AG20443 (cell line): ENCODE data around the gene NHSL1.

Experiments
- DNase-seq: peaks from one replicate; pipeline ENCODE4 v3.0.0; 2012; ENCODE audit warnings: low spot score, mixed read lengths

The NHSL1 gene

GRCh38 chr6:138524526-138524925, 25.2 kb upstream of the NHSL1 start:
- no peak for DNase-seq

DNA sequence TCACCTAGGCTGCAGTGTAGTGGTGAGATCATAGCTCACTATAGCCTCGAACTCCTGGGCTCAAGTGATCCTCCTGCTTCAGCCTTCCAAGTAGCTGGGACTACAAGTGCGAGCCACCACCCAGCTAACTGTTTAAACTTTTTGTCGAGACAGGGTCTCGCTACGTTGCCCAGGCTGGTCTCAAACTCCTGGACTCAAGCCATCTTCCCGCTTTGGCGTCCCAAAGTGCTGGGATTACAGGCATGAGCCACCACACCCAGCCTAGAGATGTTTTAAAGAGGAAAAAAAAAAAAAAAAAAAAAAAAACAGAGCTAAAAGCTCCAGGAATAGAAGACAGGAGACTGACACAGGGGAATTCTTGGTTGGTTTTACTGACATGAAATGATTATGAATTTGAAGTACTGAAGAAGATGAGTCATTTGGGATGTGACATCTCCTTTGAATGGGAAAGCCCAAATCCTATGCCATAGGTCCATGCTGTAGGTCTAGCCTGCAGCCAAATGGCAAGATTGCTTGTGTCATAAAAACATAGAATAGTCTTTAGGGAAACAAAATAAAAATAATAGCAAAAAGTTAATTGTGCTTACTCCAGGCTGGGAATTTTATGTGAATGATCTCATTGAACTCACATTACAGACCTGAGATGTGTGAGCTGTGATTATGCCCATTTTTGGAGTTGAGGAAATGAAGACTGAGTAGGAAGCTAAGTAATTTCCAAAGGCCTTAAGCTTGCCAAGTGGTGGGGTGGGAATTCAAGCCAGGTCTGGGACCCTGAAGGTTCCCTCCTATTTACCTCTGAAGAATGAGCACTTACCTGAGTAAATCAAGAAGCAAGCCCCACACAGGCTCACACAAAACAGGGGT, 24.3 kb upstream of the NHSL1 start:
- DNase-seq: no peak

DNA sequence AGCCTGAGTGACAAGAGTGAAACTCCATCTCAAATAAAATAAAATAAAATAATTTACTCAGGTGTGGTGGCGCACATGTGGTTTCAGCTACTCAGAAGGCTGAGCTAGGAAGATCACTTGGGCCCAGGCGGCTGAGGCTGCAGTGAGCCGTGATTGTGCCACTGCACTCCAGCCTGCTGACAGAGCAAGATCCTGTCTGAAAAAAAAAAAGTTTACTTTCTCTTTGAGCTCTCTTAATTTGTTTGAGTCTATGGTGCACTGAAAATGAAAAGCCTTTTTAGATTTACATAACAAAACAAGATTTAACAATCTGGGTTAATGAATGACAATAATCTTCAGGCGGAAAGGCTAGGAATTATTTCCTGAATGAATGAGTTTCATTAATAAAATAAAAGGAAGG, 23.3 kb upstream of the NHSL1 start:
- no peak for DNase-seq

- no peak for DNase-seq
Observed at GRCh38 chr6:138521790-138522189, 22.5 kb upstream of the NHSL1 start.

DNA sequence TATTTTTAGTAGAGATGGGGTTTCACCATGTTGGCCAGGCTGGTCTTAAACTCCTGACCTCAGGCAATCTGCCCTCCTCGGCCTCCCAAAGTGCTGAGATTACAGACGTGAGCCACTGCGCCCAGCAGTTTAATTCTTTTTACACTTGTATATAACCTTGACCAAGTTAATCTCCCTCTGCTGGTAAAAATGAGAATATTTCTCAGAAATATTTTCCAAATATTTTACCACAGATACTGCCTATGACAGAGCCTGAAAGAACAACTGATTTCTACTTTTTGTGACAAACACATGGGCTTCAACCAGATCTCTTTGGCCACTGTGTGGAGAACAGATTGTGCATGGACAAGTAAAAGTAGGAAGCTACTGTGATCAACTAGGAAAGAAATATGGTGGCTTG, 21.2 kb upstream of the NHSL1 start:
- DNase-seq: peak; percentile 52

DNA sequence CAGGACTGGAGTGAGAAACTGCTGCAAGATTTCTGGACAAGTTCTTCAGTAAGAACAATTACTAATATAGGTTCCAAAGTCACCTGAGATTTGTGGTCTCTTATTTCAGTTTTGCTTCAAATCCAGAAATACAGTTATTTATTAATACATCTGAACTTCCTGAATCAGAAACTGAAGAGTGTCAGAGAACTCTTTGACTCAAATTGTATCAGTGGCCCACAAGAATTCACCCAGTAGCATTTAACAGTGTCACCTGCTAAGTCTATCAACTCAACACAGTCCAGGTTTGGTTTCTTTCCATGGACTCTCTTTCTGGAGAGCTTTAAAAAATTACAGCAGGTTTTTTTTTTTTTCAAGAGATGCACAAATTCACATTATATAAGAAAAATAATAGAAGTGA, 18.8 kb upstream of the NHSL1 start:
- no peak for DNase-seq

- DNase-seq: peak; percentile 50
Observed at GRCh38 chr6:138517635-138518034, 18.3 kb upstream of the NHSL1 start.

DNA sequence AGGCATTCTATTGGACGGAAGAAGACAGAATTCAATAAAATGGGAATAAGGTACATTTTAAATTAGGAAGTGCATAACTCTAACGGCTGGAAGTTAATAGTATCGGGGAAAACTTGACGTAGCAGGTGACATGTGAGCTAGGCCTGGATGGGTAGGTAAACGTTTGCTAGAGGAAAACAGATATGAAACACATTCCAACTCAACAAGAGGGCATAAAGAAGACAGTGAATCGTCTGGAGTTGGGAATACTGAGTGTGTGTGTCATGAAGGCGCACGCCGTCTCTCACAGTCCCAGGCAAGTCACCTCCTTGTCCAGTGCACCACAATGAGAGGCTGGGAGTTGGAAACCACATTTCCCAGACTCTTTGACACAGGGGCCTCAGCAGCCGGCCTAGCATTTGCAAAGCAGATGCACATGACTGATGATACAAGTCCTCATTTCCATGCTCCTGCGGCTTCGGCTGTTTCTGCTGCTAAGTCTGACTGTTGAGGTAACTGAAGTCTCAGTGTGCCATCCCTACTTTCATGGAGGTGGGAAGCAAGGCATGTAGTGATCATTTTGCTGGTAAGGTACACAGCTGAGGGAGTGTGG, 16.5 kb upstream of the NHSL1 start:
- DNase-seq: no peak

DNA sequence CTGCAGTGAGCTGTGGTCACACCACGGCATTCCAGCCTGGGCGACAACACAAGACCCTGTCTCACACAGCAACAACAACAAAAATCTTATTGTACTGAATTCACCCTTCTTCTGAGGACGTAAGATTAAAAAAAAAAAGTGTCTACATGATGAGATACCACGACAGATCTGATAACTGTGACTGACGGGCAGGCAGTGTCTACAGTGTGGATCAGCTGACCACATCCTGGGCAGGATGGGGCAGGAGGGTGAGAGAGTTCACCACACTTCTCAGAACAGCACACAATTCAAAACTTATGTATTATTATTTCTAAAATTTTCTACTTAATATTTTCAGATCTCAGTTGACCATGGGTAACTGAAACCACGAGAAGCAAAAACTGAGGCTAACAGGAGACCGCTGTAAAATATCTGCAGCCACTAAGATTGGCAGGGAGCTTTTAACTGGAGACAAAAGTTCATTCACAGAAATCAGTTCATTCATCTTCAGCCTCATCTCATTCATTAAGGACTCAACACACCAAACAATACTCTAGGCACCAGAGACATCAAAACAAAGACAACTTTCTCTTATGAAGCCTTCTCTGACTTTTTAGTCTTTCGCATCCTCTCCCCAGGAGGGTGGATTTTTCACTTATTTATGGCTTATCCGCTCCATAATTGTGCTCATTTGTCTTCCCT, 15.7 kb upstream of the NHSL1 start:
- DNase-seq: no peak

DNA sequence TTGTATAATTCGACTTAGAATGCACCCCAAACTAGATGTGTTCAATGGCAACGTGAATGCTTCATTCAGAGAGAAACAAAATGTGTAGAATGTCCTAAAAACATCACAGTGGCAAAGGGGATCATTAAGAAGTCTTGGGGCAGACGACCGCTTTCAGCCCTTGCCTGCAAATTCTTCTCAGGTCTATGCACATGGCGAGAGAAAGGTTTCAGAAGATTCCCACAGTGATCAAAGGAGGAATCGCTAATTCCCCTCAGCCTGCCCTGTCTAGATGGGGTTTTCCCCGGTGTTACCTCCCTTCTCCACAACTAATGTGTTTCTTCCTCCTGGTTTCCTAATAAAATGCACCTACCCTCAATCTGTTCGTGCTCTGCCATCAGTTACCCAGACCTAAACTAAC, 13.3 kb upstream of the NHSL1 start:
- DNase-seq: no peak

- no peak for DNase-seq
Observed at GRCh38 chr6:138510093-138510492, 10.8 kb upstream of the NHSL1 start.

DNA sequence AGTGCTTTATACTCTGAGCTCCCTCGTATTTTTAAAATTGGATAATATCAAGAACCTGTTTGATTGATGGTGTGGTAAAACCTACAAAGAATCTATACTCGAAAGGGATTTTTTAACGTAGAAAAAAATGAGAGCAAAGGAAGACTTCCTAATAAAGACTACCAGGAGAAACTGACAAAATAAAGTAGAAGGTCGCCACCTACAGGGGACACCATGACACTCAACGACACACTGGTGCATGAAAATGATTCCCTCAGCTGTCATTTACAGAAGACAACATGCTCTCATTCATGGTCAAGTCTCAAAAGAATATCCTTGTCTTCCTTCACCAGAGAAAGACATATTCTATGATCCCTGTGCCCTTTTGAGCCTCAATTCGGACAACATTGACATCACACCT, 10.1 kb upstream of the NHSL1 start:
- peak; percentile 53 for DNase-seq

GRCh38 chr6:138508676-138508988, 9.3 kb upstream of the NHSL1 start:
- no peak for DNase-seq

- DNase-seq: no peak
Observed at GRCh38 chr6:138507977-138508675, 8.8 kb upstream of the NHSL1 start.

GRCh38 chr6:138504764-138505689, 5.7 kb upstream of the NHSL1 start:
- no peak for DNase-seq

GRCh38 chr6:138503881-138504680, 4.8 kb upstream of the NHSL1 start:
- no peak for DNase-seq

- no peak for DNase-seq
Observed at GRCh38 chr6:138502546-138502945, 3.3 kb upstream of the NHSL1 start.

GRCh38 chr6:138500867-138501446, 1.7 kb upstream of the NHSL1 start:
- no peak for DNase-seq

DNA sequence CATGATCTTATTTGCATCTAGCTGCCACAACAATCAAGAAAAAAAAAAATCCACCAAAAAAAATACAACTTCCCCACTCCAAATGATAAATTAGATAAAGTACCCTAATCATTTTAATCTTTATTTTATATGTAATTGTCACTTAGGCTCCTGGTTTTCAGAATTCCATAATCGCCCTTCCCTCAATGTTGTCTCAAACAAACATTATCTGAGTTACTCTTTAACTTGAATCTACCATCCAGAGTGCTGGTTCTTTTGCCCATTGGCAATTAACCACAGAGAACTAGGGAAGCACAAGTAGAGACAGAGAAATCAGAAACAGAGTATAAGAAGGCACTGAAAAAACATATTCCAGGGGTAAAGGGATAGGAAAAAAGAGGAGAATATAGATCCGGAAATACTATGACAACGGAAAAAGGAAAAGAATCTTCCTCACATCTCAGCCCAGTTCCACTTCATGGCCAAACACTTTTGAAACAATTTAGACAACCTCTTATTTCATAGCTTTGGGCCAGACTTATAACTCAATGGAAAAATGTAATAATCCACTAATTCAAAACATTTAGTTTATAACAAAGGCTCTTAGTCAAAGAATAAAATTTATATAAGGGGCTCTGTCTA, 861 bp upstream of the NHSL1 start:
- DNase-seq: no peak
